SKM-1 (cell line): ENCODE results near the gene SPI1.
A peak's percentile ranks its signal among the peaks of the same experiment; 100 is the strongest.

Experiments
- DNase-seq: peaks from one replicate; lab custom pipeline; 2025; ENCODE audit not compliant: unreplicated experiment; lab: John Stamatoyannopoulos, UW

The SPI1 gene

DNA sequence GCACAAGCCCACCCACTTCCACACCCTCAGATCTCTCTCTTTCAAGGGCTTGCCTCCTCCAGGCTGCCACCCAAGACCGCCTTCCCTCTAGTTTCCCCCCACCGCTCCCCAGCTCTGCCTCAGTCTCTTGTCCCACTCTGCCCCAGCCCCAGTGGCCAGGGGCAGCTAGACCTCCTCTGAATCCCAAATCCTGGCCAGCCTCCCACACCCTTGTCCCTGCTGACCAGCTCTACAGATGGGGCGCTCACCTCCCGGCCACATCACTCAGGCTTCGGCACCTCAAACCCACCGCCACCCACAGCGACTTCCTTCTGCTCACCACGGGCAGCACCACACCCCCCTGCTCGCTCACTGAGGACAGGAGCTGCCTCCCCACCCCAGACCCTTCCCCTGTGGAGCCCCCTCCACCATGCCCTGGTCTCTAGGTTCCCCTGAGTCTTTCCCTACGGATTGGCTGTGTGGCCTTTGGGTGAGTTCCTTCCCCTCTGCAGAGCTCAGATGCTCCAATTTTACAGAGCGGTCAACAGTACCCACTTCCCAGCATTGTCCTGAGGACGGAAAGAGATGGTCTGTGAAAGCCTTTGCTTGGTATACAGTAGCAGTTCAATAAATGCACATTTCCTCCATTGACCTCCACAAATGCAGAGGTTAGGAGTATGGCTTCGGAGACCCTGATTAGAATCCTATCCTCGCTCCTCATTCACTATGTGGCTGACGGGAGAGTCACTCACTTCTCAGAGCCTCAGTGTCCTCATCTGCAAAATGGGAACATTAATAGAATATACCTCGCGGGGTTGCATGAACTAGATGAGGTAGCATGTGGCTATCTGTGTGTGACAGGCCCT is 11.5 kb upstream of the SPI1 start:
- no peak for DNase-seq

DNA sequence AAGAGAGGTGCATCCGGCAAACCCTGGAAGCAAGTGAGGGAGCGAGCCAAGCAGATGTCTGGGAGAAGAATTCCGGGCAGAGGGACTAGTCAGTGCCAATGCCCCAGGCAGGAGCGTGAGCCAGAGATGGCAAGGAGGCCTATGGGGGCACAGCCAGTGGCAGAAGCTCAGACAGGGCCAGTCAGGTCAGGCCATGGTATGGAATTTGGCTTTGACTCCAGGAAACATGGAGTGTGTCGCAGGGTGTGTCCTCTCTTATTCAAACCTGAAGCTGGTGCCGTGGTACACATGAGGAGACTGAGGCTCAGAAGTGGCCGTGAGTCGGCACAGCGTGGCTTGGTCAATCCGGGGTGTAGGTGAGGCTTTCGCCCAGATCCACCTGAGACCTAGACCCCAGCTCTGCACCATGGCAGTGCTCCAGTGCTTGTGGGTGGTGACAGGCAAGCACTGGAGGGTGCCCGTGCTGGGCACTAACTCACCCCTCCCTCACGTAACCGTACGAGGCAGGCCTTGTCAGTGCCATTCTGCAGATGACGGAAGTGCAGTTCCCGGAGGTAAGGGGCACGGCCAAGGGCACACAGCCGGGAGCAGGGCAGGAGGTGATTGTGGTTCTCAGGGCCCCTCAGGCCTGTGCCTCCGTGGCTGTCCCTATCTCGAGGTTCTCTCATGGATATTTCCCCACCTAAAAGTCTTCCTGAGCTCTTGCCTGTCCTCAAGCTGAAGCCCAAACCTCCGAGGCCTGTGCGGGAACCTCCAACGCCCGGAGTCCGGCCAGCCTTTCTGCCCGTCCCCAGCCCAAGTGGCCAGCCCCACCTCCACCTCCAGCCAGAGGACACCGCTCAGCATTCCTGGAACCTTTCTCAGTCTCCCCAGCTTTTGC is 10.6 kb upstream of the SPI1 start:
- no peak for DNase-seq

DNA sequence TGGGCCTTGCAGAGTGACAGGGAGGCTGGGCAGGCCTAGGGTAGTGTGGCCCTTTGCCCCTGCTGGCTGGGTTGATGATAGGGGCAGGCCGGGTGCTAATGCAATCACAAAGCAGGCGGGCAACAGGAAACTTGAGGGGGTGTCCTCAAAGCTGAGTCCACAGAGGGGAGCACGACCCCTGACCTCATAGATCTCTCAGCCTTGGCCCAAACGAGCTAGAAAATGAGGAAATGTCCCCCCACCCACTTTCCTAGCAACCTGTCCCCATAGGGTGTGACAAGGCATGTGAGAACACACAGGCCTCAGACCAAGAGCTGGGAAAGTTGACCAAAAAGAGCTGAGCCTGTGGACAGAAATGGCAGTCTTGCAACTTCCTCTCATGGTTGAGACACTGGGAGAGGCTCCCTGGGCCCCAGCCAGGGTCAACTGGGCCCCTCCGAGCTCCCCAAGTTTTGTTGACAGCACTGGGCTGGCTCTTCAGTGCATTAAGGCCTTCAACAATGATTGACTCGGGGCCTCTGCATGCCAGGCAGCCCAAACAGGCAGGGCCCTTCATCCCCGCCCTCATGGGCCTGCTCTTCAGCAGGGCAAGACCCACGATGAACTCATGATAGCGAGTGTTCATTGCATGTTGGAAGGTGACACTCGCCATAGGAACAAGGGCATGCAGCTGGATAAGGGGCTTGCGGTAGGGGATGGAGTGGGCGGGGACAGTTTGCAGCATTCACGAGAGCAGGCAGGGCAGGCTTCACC is 9.8 kb upstream of the SPI1 start:
- peak; percentile 96 for DNase-seq

DNA sequence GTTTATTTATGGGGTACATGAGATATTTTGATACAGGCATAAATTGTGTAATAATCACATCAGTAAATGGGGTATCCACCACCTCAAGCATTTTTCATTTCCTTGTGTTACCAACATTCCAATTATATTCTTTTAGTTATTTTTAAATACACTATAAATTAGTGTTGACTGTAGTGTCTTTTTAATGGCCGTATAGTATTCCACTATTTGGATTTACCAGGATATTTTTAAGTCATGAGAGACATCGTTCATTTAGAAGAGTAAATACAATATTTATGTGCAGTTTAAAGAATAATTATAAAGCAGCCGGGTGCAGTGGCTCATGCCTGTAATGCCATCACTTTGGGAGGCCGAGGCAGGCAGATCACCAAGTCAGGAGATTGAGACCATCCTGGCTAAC is 6.2 kb upstream of the SPI1 start:
- DNase-seq = no peak

DNA sequence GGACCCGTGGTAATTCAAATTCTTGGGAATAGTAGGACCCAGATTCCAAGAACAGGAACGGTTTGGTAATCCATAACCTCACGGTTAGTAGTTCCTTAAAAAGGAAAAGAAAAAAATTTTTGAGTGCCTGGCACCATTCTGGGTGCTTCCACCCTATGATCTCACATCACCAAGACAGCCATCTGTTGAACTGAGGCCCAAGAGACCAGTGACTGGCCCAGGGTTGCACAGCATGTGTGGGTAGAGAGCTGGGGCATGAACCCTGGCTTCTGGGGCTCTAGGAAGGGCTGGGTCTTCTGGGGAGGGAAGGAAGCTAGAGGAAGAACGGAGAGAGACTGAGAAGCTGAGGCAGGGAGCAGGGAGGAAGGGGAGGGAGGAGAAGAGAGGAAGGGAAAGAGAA is 4.7 kb upstream of the SPI1 start:
- DNase-seq = no peak

DNA sequence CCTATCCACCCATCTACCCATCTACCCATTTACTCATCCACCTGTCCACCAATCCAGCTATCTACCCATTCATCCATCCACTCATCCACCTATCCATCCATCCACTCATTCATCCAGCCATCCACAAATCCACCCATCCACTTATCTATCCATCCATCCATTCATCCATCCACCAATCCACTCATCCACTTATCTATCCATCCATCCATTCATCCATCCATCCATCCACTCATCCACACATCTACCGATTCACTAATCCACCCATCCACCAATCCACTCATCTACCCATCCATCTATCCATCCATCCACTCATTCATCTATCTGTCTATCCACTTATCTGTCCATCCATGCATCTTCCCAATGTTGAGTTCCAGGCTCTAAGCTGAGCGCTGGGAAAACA is 1.7 kb upstream of the SPI1 start:
- DNase-seq = no peak

DNA sequence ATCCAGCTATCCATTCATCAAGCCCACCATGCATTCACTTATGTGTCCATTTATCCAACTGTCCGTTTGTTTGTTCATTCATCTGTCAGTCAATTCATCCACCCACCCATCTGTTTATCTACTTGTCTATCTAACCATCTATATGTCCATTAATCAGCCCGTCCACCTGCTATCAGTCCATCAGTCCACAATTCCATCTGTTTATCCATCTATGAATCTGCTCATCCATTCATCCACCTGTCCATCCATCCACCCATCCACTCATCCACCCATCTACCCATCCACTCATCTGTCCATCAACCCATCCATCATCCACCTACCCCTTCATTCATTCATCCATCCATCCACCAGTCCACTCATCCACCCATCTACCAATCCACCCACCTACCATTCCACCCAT is 970 bp upstream of the SPI1 start:
- DNase-seq = no peak

DNA sequence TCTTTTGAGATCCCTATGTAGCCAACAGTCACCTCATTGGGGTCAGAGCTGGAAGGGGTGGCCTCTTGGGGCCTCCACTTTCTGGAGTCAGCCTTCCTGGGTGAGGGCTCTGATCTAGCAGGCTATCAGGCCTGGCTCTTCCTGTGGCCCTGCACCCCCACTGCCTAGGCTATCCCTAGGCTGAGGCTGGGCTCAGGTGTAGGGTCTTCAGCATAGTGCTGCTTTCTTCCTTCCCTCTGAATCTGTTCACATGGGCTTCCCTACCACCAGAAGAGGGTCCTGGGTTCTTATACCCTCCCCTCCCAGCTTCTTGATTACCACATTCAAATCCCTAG is 456 bp upstream of the SPI1 start:
- no peak for DNase-seq

DNA sequence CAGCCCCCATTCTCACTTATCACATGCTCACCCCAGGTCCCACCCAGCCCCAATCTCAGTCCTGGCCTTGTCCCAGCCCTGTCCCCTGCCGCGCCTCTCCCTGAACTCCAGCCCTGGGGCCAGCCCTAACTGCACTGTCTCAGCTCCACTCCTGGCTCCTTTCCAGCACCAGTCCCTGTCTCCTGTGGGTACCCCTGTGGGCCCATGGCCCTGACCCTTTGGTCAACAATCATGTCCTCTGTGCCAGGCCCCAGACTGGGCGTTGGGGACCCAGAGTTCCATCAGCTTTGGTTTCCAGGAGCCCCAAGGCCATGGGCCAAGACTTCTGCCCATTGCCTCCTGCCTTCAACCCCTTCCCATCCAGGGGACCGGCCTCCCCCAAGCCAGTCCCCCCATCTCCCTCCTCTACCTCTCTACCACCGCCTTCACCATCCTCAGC is 757 bp downstream of the SPI1 start:
- no peak for DNase-seq

DNA sequence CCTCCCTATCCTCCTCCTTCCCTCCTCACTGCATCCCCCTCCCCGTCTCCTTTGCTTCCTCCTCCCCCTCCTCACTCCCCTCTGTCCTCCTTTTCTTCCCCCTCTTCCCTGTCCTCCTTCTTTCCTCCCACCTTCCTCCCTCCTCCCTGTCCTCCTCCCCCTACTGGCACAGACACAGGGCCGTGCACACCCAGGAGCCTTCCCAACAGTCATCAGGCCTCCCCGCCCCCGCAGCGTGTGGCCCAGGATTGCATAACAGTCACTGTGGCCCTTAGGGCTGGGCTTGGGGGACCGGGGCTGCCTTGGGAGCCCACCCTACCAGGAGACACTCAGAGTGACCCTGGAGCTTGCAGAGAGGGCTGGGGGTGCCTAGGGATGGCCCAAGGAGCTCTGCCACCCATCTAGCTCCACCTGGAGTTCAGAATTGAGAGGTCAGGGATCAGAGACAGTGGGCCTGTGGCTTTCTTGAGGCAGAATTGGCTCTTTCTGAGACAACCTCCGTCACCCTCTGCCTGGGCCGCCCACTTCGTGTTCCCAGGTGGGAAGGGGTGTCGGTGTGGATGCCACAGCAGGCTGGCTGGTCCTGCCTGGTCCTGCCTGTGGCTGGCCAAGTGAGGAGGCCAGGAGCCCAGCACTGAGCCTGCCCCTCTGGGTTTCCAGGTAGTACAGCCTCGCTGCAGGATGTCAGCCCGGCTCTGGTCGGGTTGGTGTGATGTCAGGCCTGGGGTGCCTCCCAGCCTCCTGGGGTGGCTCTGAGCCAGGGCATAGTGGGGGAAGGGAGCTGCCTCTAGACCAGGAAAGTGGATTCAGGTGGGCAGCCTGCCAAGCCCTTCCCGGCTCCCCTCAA is 1.6 kb downstream of the SPI1 start:
- peak; percentile 60 for DNase-seq

DNA sequence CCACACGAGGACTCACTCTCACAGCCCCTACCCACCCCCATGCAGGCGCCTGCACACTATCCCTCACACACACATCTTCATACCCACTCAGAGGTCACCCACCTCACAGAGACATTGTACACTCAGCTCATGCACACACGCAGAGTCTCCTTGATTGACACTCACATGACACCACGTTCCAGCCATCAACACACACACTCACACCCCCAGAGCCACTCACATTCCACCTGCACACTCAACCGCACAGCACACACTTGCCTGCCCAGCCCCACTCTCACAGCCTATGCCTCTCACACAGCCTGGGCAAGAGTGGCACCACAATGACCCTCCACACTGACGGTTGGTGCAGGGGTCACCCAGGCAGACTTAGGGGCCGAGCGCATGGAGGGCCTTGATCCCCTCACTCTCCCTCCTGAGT is 2.2 kb downstream of the SPI1 start:
- no peak for DNase-seq

DNA sequence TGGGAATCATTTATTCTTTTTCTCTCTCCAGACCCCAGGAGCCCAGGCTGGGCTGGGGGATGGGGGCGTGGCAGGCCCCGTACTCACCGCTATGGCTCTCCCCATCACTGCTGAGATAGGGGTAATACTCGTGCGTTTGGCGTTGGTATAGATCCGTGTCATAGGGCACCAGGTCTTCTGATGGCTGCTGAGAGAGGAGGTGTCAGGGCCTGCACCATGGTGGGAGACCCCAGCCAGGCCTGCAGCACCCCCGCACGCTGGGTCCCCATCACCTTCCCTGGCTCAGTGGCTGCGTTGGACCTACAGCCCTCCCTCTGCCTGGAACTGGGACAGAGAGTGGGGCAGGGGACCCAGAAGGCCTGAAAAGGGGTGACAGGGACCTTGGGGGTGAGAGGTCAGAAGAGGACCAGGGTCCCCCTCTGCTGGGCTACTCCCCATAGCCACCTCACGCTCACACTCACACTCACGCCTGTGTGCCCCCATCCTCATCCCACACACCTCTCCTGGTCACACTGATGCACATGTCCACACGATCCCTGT is 2.7 kb downstream of the SPI1 start:
- DNase-seq = no peak

DNA sequence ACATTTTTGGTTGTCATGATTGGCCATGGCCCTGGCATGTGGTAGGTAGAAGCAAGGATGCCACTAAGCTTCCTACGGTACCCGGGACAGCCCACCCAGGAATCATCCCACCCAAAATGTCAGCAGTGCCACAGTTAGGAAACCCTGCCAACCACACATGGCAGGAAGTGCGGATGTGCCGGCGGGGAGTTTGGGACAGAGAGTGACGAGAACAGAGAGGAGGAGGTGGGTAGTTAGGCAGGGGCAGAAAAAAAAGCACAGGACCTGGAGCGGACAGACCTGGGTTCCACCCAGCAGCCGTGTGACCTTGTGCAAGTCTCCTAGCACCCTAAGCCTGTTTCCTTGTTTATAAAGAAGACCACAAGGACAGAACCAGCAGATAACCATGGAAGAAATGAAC is 3.3 kb downstream of the SPI1 start:
- DNase-seq = no peak

DNA sequence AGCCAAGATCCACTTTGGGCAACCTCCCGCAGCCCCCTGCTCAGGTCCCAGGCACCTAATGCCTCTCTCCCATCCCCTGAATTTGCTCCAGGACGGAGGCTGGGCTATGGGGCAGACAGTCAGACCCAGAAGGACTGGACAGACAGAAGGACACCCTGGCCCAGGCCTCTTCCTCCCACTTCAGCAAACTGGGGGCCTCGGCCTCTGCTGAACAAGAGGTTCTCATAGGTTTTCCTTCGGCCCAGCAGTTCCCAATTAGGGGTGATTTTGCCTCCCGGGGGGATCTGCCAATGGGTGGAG is 3.7 kb downstream of the SPI1 start:
- no peak for DNase-seq

DNA sequence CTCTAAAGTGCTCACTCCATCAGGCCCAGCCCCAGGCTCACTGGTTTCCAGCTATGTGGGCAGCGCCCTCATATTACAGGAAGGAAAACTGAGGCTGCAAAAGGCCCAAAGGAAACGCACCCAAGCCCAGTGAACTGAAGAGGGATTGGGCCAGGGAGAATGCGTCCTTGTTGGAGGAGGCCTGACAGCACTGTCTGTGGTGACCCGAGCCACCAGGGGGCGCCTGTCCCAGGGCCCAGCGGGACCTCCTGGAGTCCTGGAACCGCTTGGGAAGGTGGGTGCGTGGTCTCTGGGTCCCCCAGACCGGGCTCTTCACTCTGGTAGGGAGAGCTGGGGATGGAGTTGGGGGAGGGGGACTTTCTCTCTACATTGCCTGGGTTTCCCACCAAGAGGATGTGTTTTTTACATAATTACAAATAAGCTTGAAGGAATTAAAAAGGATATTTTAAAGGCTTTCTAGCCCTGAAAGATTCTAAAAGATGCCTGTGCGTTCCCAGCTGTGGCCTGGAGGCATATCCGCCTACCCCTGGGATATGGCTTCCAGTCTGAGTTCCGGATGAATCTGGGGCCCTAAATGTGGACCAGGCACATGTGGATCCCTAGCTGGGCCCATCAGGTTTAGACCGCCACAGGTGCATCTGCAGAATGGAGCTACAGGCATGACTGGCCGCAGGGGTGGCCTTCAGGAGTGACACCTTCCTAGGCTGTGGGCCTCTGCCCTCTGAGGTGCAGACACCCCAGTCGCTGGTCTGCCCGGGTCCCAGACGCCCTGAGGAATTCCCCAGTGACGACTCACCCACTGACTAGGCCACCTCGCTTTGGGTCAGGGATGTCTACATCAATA is 4.2 kb downstream of the SPI1 start:
- peak; percentile 40 for DNase-seq

DNA sequence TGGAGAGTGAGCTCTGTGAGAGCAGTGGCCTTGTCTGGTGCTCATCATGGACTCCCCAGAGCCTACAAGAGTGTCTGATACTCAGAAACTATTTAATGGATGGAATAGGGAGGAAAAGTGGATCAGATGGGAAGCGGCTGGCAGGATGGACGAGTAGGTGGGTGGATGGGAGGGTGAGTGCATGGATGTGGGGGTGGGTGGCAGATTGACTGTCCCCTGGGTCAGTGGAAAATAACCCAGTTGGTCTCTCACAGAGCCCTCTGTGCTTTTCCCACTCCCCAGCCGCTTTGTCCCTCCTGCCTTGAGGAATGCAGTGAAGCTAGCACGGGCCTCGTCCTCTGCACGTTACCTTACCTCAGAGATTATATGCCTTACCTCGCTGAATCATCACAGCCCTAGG is 5.9 kb downstream of the SPI1 start:
- no peak for DNase-seq

DNA sequence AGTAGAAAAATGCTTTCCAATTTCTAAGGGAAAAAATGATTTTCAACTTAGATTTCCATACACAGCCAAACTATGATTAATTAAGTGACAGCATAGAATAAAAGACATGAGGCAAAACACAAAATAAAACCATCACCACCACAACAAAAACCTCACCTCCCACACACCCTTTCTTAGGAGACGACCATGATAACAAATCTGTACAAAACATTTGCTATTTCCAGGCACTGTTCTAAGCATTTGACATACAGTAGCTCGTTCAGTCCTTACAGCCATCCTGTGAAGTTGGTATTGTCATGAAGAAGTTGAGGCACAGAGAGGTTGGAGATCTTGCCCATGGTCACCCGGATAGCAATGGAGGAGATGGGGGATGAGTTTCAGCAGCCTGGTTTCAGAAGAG is 8.7 kb downstream of the SPI1 start:
- DNase-seq = no peak

DNA sequence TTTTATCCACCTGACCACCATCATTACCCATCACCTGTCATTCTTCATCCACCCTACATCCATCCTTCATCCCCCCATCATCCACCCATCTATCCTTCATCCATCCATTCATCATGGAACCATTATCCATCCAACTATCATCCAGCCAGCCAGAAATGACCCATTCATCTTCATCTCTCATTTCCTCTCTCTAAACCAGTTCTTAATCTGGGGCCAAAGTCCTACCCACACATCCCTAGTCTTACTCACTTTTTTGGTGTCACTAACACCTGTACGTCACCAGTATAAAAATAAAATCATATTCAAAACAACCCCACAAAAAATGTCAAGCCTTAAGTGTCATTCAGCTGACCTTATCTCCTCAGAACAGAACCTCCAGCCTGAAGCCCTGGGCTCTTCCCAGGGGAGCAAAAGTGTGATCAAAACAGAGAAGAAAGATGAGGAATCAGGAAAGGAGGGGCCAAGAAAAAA is 12.3 kb downstream of the SPI1 start:
- DNase-seq = no peak

DNA sequence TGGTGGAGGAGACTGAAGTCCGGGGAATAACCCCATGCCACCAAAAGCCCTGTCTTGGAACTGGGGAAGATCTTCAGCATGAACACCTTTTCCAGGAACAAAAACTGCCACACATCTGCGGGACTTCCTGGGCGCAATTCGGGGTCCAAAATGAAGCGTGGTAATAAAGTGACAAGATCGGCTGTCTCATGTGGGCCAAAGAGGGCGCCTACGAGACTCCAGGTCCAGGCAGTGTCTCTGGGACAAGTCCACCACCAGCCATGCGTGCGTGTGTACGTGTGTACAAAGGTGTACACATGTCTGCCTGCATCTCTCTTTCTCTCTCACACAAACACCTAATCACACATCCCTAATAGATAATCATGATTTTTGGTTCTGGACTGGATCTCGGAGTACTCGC is 16.9 kb downstream of the SPI1 start:
- no peak for DNase-seq

DNA sequence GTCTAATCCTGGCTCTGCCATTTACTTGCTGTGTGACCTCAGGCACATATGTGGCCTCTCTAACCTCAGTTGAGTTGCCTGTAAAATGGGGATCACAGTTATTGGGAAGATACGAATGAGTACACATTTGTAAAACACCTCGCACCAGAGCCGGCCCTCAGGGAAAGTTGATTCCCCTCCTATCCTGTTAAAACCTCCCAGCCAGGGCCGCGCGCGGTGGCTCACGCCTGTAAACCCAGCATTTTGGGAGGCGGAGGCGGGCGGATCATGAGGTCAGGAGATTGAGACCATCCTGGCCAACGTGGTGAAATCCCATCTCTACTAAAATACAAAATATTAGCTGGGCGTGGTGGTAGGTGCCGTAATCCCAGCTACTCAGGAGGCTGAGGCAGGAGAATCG is 18.0 kb downstream of the SPI1 start:
- no peak for DNase-seq
